ENCODE measurements around the gene SEC16A.

- TF ChIP-seq CTCF (IDR thresholded peaks at IDR 0.05) (no peak), POLR2A (IDR thresholded peaks at IDR 0.05) (no peak)
Observed at GRCh38 chr9:136516191-136516654, 33.4 kb upstream of the SEC16A start.

Measured in thyroid gland (tissue), 4 donors.